ENCODE measurements around the gene METTL26.

METTL26 gene

GRCh38 chr16:662095-662494, 26.0 kb upstream of the METTL26 start:
- no peak for DNase-seq (ENCODE audit: extremely low read depth, low read depth)
- TF ChIP-seq, protein P1, sequence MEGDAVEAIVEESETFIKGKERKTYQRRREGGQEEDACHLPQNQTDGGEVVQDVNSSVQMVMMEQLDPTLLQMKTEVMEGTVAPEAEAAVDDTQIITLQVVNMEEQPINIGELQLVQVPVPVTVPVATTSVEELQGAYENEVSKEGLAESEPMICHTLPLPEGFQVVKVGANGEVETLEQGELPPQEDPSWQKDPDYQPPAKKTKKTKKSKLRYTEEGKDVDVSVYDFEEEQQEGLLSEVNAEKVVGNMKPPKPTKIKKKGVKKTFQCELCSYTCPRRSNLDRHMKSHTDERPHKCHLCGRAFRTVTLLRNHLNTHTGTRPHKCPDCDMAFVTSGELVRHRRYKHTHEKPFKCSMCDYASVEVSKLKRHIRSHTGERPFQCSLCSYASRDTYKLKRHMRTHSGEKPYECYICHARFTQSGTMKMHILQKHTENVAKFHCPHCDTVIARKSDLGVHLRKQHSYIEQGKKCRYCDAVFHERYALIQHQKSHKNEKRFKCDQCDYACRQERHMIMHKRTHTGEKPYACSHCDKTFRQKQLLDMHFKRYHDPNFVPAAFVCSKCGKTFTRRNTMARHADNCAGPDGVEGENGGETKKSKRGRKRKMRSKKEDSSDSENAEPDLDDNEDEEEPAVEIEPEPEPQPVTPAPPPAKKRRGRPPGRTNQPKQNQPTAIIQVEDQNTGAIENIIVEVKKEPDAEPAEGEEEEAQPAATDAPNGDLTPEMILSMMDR (IDR thresholded peaks at IDR 0.05; ENCODE audit: low read depth, low read length, missing control alignments) = no peak
- no peak overlapping the region for H3K4me3 ChIP-seq (replicated peaks; ENCODE audit: low read depth, low read length)

DNA sequence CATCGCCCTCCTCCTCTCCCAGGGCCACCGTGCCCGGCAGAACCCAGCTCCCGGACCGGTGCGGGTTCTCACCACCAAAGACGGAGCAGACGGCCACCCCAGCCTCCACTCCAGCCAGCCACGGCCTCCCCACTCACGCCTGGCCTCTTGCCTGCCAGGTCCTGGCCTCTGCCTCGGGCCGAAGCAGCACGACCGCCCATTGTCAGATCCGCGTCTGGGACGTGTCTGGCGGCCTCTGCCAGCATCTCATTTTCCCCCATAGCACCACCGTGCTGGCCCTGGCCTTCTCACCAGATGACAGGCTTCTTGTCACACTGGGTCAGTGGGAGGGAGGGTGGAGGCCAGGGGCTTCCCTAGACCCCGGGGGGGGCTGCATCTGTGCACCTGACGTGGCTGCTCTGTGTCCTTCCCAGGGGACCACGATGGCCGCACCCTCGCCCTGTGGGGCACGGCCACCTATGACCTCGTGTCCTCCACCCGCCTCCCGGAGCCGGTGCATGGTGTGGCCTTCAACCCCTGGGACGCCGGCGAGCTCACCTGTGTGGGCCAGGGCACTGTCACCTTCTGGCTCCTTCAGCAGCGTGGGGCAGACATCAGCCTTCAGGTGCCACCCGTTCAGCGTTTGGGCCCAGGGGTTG, 25.2 kb upstream of the METTL26 start:
- H3K4me3 ChIP-seq (replicated peaks; ENCODE audit: low read depth, low read length) = no peak overlapping the region
- DNase-seq (ENCODE audit: extremely low read depth, low read depth) = no peak
- TF ChIP-seq, protein P1 (IDR thresholded peaks at IDR 0.05; ENCODE audit: low read depth, low read length, missing control alignments) = no peak

DNA sequence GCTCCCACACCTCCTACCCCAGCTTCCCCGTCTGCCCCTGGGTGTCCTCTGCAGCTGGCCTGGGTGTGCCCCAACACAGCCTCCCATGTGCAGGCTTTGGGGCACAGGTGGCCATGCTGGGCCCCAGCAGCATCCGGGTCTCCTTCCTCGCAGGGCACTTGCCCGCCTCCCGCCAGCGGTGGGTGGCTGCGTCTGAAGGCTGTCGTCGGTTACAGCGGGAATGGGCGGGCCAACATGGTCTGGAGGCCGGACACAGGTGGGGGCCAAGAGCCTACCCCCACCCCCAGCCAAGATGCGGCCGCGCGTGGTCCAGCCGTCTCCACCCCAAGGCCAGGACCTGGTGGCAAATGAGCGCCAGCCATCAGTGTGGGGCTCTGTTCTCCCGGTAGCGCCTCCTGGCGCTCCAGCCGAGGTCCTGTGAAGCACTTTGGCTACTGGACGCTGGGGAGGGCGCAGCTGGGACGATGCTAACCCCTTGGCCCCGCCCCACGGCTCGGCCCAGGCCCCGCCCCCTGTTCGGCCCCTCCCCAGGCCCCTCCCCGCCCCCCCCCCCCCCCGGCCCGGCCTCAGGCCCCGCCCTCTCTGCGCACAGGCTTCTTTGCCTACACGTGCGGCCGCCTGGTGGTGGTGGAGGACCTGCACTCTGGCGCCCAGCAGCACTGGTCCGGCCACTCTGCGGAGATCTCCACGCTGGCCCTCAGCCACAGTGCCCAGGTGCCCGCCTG, 24.5 kb upstream of the METTL26 start:
- TF ChIP-seq, protein P1 (IDR thresholded peaks at IDR 0.05; ENCODE audit: low read depth, low read length, missing control alignments) = peak; percentile 35
- H3K4me3 ChIP-seq (replicated peaks; ENCODE audit: low read depth, low read length) = no peak overlapping the region
- peak; percentile 69 for DNase-seq (ENCODE audit: extremely low read depth, low read depth)

GRCh38 chr16:660132-660458, 24.0 kb upstream of the METTL26 start:
- H3K4me3 ChIP-seq (replicated peaks; ENCODE audit: low read depth, low read length) = no peak overlapping the region
- TF ChIP-seq, protein P1 (IDR thresholded peaks at IDR 0.05; ENCODE audit: low read depth, low read length, missing control alignments) = no peak
- no peak for DNase-seq (ENCODE audit: extremely low read depth, low read depth)

DNA sequence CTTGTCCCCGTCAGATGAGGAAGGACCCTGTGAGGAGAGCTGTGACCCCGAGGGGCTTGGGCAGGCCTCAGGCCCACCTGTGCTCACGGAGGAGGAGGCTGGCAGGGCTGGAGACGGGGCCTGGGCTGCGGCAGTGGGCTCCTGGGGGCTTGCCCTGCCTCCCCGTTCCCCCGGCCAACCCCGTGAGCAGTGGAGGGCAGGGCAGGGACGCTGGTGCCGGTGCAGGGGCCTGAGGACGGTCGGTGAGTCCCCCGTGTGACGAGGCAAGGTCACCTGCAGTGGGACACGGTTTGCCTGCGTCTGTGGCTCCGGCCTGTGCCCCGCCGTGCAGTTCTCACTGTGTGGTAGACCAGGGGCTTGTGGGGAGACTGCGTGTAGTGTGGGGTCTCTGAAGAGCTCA, 23.5 kb upstream of the METTL26 start:
- DNase-seq (ENCODE audit: extremely low read depth, low read depth) = no peak
- TF ChIP-seq, protein P1 (IDR thresholded peaks at IDR 0.05; ENCODE audit: low read depth, low read length, missing control alignments) = no peak
- no peak overlapping the region for H3K4me3 ChIP-seq (replicated peaks; ENCODE audit: low read depth, low read length)

DNA sequence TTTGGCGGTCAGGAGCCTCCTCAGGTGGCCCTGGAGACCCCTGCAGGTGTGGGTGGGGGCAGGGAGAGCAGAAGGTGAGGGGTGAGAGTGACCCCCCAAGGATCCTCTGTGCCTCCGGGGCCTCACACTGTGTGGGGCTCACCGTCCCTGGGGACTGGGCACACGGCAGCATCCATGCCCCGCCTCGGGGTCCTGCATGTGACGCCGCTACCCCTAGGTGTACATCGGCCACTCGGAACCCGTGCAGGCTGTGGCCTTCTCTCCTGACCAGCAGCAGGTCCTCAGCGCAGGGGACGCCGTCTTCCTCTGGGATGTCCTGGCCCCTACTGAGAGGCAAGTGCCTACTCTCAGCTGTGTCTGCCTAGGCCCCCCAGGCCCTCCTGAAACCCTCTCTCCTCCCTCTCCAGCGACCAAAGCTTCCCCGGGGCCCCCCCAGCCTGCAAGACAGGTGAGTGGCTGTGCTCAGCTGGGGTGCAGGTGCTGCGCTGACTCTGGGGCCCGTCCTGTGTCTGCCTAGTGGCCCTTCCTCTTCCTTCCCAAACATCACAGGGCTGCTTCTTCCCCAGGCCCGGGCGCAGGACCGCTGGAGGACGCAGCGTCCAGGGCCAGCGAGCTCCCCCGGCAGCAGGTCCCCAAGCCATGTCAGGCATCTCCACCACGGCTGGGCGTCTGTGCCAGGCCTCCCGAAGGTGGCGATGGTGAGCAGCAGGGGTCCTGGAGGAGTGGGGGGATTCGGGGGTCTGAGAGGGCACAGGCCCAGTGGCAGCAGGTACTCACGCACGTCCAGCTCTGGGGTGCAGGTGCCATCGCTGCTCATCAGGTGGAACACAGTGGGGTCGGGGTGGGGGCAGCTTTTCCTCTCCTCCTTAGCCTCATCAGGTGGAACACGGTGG, 22.8 kb upstream of the METTL26 start:
- H3K4me3 ChIP-seq (replicated peaks; ENCODE audit: low read depth, low read length) = no peak overlapping the region
- TF ChIP-seq, protein P1 (IDR thresholded peaks at IDR 0.05; ENCODE audit: low read depth, low read length, missing control alignments) = peak; percentile 15
- DNase-seq (ENCODE audit: extremely low read depth, low read depth) = no peak
